Trophoblast cell (in vitro differentiated cells and primary cell): ENCODE data around the gene TNFRSF8.

Experiments
- DNase-seq, 2 donors: peaks; one replicate each; pipeline ENCODE4 v3.0.0-alpha.2; 2016
- H2AFZ ChIP-seq: 2 replicates; pipeline ENCODE4 v1.6.1; 2013; ENCODE audit warnings: low read length, moderate library complexity, mild to moderate bottlenecking; ENCODE audit not compliant: insufficient read depth, poor library complexity
- H2AK5ac ChIP-seq: 2 replicates; pipeline ENCODE4 v1.6.1; 2013; ENCODE audit warnings: mild to moderate bottlenecking, low read length
- H2BK120ac ChIP-seq: 2 replicates; pipeline ENCODE4 v1.6.1; 2013; ENCODE audit warnings: low read length, mild to moderate bottlenecking, moderate library complexity; ENCODE audit not compliant: insufficient read depth, poor library complexity
- H2BK12ac ChIP-seq: 2 replicates; pipeline ENCODE4 v1.6.1; 2013; ENCODE audit warnings: mild to moderate bottlenecking, low read length, moderate library complexity
- H2BK5ac ChIP-seq: 2 replicates; pipeline ENCODE4 v1.6.1; 2013; ENCODE audit warnings: low read length, low read depth, moderate library complexity, mild to moderate bottlenecking; ENCODE audit not compliant: poor library complexity
- H3K14ac ChIP-seq: 2 replicates; pipeline ENCODE4 v1.6.1; 2013; ENCODE audit warnings: mild to moderate bottlenecking, low read length
- H3K18ac ChIP-seq: 2 replicates; pipeline ENCODE4 v1.6.1; 2013; ENCODE audit warnings: mild to moderate bottlenecking, low read length
- H3K23ac ChIP-seq: 2 replicates; pipeline ENCODE4 v1.6.1; 2013; ENCODE audit warnings: low read length
- H3K27ac ChIP-seq: 2 replicates; pipeline ENCODE4 v1.5.1; 2013; ENCODE audit warnings: low read depth, mild to moderate bottlenecking, inconsistent platforms, low read length, moderate library complexity
- H3K27me3 ChIP-seq: 2 replicates; pipeline ENCODE4 v1.6.1; 2013; ENCODE audit warnings: inconsistent platforms, mild to moderate bottlenecking, low read length, moderate library complexity; ENCODE audit not compliant: insufficient read depth
- H3K36me3 ChIP-seq, 2 experiments: 1 replicate in 1 of 2; 2 replicates in 1 of 2; pipeline ENCODE4 v1.6.1; 2013; ENCODE audit warnings: low read length in 2 of 2, mild to moderate bottlenecking in 2 of 2, moderate library complexity in 1 of 2; ENCODE audit not compliant: insufficient read depth in 2 of 2, control insufficient read depth in 1 of 2
- H3K4ac ChIP-seq: 2 replicates; pipeline ENCODE4 v1.6.1; 2013; ENCODE audit warnings: low read depth, mild to moderate bottlenecking, low read length, moderate library complexity
- H3K4me1 ChIP-seq, 2 experiments: 1 replicate in 1 of 2; 2 replicates in 1 of 2; pipeline ENCODE4 v1.6.1; 2013; ENCODE audit warnings: low read length in 2 of 2, mild to moderate bottlenecking in 2 of 2, moderate library complexity in 1 of 2; ENCODE audit not compliant: insufficient read depth in 2 of 2, control insufficient read depth in 1 of 2
- H3K4me2 ChIP-seq: 2 replicates; pipeline ENCODE4 v1.6.1; 2013; ENCODE audit warnings: inconsistent platforms, mild to moderate bottlenecking, low read length, moderate library complexity
- H3K4me3 ChIP-seq: 2 replicates; pipeline ENCODE4 v1.5.1; 2013; ENCODE audit warnings: mild to moderate bottlenecking, low read depth, low read length, inconsistent platforms
- H3K79me1 ChIP-seq: one replicate; pipeline ENCODE4 v1.6.1; 2013; ENCODE audit warnings: low read length
- H3K79me2 ChIP-seq: 2 replicates; pipeline ENCODE4 v1.6.1; 2013; ENCODE audit warnings: low read length, mild to moderate bottlenecking; ENCODE audit not compliant: control insufficient read depth, insufficient read depth, poor library complexity
- H3K9ac ChIP-seq: 2 replicates; pipeline ENCODE4 v1.6.1; 2013; ENCODE audit warnings: mild to moderate bottlenecking, low read length
- H3K9me3 ChIP-seq: 2 replicates; pipeline ENCODE4 v1.6.1; 2013; ENCODE audit warnings: low read depth, mild to moderate bottlenecking, control low read depth, inconsistent platforms, low read length; ENCODE audit not compliant: insufficient read depth
- H4K12ac ChIP-seq: 2 replicates; pipeline ENCODE4 v1.6.1; 2013; ENCODE audit warnings: low read depth, mild to moderate bottlenecking, low read length, moderate library complexity
- H4K8ac ChIP-seq: 2 replicates; pipeline ENCODE4 v1.6.1; 2013; ENCODE audit warnings: low read depth, mild to moderate bottlenecking, low read length, moderate library complexity
- H4K91ac ChIP-seq: one replicate; pipeline ENCODE4 v1.6.1; 2013; ENCODE audit warnings: low read depth, mild to moderate bottlenecking, low read length, moderate library complexity
- whole genome bisulfite sequencing: extraction: QIAGEN DNeasy Blood & Tissue Kit; methylation state at CpG from one replicate; pipeline ENCODE4 v1.1.7; 2013; ENCODE audit warnings: missing lambda C conversion rate; ENCODE audit not compliant: insufficient read length, insufficient coverage; ENCODE audit errors: extremely low coverage; 5-methylcytosine and 5-hydroxymethylcytosine counted together

TNFRSF8 gene

GRCh38 chr1:12142891-12143630 lies 80.0 kb downstream of the TNFRSF8 start:
- Histone ChIP-seq H3K36me3 (no peaks in the 10 kb centered on the region), H2BK5ac (peak overlapping the region; percentile 58), H3K4me2 (no peak overlapping the region), H3K4me3 (no peak overlapping the region), H3K18ac (peak overlapping the region; percentile 58), H3K9ac (no peak overlapping the region), H3K14ac (peak overlapping the region; percentile 76), H2BK12ac (peak overlapping the region; percentile 65), H3K9me3 (peaks cover 3% of the 10 kb centered on the region), H3K4me1 (peaks cover 32 to 43% of the 10 kb centered on the region in 2 experiments), H3K27ac (peak overlapping the region; percentile 55), H3K79me1 (peaks cover 41% of the 10 kb centered on the region), H3K4ac (peak overlapping the region; percentile 19), H3K27me3 (no peaks in the 10 kb centered on the region), H4K8ac (peak overlapping the region; percentile 72), H3K79me2 (no peaks in the 10 kb centered on the region), H2BK120ac (peak overlapping the region; percentile 89), H4K91ac (peak overlapping the region; percentile 95), H2AK5ac (peak overlapping the region; percentile 90), H3K23ac (no peak overlapping the region), H4K12ac (no peak overlapping the region), H2AFZ (no peak overlapping the region)
- no CpG with 5 or more reads among the region's 21 CpGs for WGBS
- no peak for DNase-seq

GRCh38 chr1:12143631-12144155 lies 80.6 kb downstream of the TNFRSF8 start:
- Histone ChIP-seq H3K14ac (peak overlapping the region; percentile 38), H4K12ac (no peak overlapping the region), H3K4ac (no peak overlapping the region), H3K18ac (peak overlapping the region; percentile 54), H3K9ac (no peak overlapping the region), H3K4me3 (no peak overlapping the region), H3K79me2 (no peaks in the 10 kb centered on the region), H3K23ac (no peak overlapping the region), H3K9me3 (no peaks in the 10 kb centered on the region), H3K4me1 (peaks cover 32 to 43% of the 10 kb centered on the region in 2 experiments), H4K8ac (peak overlapping the region; percentile 23), H3K79me1 (peaks cover 41% of the 10 kb centered on the region), H2AK5ac (no peak overlapping the region), H2BK5ac (peak overlapping the region; percentile 70), H4K91ac (peak overlapping the region; percentile 95), H2BK120ac (peak overlapping the region; percentile 89), H3K4me2 (no peak overlapping the region), H2AFZ (no peak overlapping the region), H3K27ac (peak overlapping the region; percentile 67), H3K36me3 (no peaks in the 10 kb centered on the region), H3K27me3 (no peaks in the 10 kb centered on the region), H2BK12ac (peak overlapping the region; percentile 70)
- no CpG with 5 or more reads among the region's 17 CpGs for WGBS
- peak; percentile 96 to 98 for DNase-seq

GRCh38 chr1:12144236-12144635 lies 81.1 kb downstream of the TNFRSF8 start:
- no peak overlapping the region for H3K4ac ChIP-seq
- H2AK5ac ChIP-seq = no peak overlapping the region
- no peak overlapping the region for H3K4me3 ChIP-seq
- H3K4me2 ChIP-seq = no peak overlapping the region
- peaks cover 41% of the 10 kb centered on the region for H3K79me1 ChIP-seq
- no peak overlapping the region for H4K91ac ChIP-seq
- H3K9ac ChIP-seq = no peak overlapping the region
- H2BK12ac ChIP-seq = no peak overlapping the region
- DNase-seq = peak in 1 of 2 donors; percentile 50
- H2AFZ ChIP-seq = no peak overlapping the region
- peak overlapping the region; percentile 67 for H3K27ac ChIP-seq
- H3K36me3 ChIP-seq = no peaks in the 10 kb centered on the region
- no peak overlapping the region for H3K18ac ChIP-seq
- peaks cover 32 to 43% of the 10 kb centered on the region in 2 experiments for H3K4me1 ChIP-seq
- no peaks in the 10 kb centered on the region for H3K79me2 ChIP-seq
- H3K27me3 ChIP-seq = no peaks in the 10 kb centered on the region
- no peak overlapping the region for H4K8ac ChIP-seq
- no peak overlapping the region for H2BK5ac ChIP-seq
- no peak overlapping the region for H4K12ac ChIP-seq
- no peak overlapping the region for H3K23ac ChIP-seq
- no peaks in the 10 kb centered on the region for H3K9me3 ChIP-seq
- no CpG with 5 or more reads among the region's 8 CpGs for WGBS
- no peak overlapping the region for H2BK120ac ChIP-seq
- H3K14ac ChIP-seq = no peak overlapping the region

- H4K8ac ChIP-seq = peak overlapping the region; percentile 15
- no CpG with 5 or more reads among the region's 4 CpGs for WGBS
Measured at GRCh38 chr1:12144969-12145368, 81.9 kb downstream of the TNFRSF8 start.

More at GRCh38 chr1:12144969-12145368, 81.9 kb downstream of the TNFRSF8 start:
- Histone ChIP-seq H4K12ac (no peak overlapping the region), H2AFZ (peak overlapping the region; percentile 8), H3K4me3 (no peak overlapping the region), H3K18ac (peak overlapping the region; percentile 43), H3K79me1 (peaks cover 41% of the 10 kb centered on the region), H3K4me2 (no peak overlapping the region), H3K14ac (peak overlapping the region; percentile 65), H2BK5ac (no peak overlapping the region), H3K4ac (no peak overlapping the region), H2BK120ac (peak overlapping the region; percentile 34), H3K27ac (peak overlapping the region; percentile 29), H3K27me3 (no peaks in the 10 kb centered on the region), H3K9me3 (no peaks in the 10 kb centered on the region), H3K23ac (no peak overlapping the region), H2AK5ac (peak overlapping the region; percentile 75), H4K91ac (peak overlapping the region; percentile 91), H3K79me2 (no peaks in the 10 kb centered on the region), H3K36me3 (no peaks in the 10 kb centered on the region), H3K9ac (no peak overlapping the region), H3K4me1 (peaks cover 33 to 43% of the 10 kb centered on the region in 2 experiments), H2BK12ac (peak overlapping the region; percentile 70)
- no peak for DNase-seq
